ENCODE results near the gene FBN2. TPM values are rescaled to one million over a fixed set of nuclear protein-coding genes. Genes with fewer than 3 reads are reported as not detected.

FBN2 gene
- total and polyA plus RNA-seq, 2 of the 4 experiments (the other 2 are of a cell fraction): 26.7 to 69.0 TPM

DNA sequence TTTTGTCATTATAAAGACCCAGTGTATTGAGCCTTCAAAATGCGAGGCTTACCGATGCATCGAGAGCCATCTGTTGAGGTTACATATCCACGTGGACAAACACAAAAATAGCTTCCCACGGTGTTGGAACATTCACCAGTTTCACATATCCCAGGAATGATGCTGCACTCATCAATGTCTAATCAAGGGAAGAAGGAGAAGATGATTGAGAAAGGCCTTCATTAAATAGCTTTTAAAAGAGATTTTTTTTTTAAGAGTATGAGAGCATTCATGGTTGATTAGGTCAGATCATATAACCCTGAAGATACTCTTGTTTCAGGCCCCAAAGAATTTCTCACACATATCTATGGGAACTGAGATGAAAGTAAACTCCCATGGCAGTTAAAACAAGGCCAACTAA, 129.4 kb downstream of the FBN2 start:
- no peak for TF ChIP-seq BHLHE40 (IDR thresholded peaks at IDR 0.05; ENCODE audit: low read depth, low read length)
- TF ChIP-seq NFE2L2 (IDR thresholded peaks at IDR 0.05; ENCODE audit: low read depth, low read length): no peak
- TF ChIP-seq POLR2A (IDR thresholded peaks at IDR 0.05; ENCODE audit: low read depth, low read length): no peak
- no peak for TF ChIP-seq SMC3 (IDR thresholded peaks at IDR 0.05; ENCODE audit: low read depth, low read length)
- no peak for TF ChIP-seq MXI1 (IDR thresholded peaks at IDR 0.05; ENCODE audit: borderline replicate concordance, low read depth, low read length)
- no peak for TF ChIP-seq RCOR1 (IDR thresholded peaks at IDR 0.05; ENCODE audit: insufficient replicate concordance, low read length)
- no peak for TF ChIP-seq MAFK (IDR thresholded peaks at IDR 0.05; ENCODE audit: low read depth, low read length)
- no peak for TF ChIP-seq CHD1 (IDR thresholded peaks at IDR 0.05; ENCODE audit: low read depth, low read length)
- TF ChIP-seq CEBPB (IDR thresholded peaks at IDR 0.05; ENCODE audit: low read depth, low read length): no peak
- no peak for TF ChIP-seq RAD21 (IDR thresholded peaks at IDR 0.05; ENCODE audit: low read length)
- no peak for TF ChIP-seq MAZ (IDR thresholded peaks at IDR 0.05; ENCODE audit: borderline replicate concordance, low read depth, low read length)
- TF ChIP-seq, protein P1, sequence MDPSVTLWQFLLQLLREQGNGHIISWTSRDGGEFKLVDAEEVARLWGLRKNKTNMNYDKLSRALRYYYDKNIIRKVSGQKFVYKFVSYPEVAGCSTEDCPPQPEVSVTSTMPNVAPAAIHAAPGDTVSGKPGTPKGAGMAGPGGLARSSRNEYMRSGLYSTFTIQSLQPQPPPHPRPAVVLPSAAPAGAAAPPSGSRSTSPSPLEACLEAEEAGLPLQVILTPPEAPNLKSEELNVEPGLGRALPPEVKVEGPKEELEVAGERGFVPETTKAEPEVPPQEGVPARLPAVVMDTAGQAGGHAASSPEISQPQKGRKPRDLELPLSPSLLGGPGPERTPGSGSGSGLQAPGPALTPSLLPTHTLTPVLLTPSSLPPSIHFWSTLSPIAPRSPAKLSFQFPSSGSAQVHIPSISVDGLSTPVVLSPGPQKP (IDR thresholded peaks at IDR 0.05; ENCODE audit: borderline replicate concordance, low read depth, low read length): no peak
- TF ChIP-seq, protein P2, sequence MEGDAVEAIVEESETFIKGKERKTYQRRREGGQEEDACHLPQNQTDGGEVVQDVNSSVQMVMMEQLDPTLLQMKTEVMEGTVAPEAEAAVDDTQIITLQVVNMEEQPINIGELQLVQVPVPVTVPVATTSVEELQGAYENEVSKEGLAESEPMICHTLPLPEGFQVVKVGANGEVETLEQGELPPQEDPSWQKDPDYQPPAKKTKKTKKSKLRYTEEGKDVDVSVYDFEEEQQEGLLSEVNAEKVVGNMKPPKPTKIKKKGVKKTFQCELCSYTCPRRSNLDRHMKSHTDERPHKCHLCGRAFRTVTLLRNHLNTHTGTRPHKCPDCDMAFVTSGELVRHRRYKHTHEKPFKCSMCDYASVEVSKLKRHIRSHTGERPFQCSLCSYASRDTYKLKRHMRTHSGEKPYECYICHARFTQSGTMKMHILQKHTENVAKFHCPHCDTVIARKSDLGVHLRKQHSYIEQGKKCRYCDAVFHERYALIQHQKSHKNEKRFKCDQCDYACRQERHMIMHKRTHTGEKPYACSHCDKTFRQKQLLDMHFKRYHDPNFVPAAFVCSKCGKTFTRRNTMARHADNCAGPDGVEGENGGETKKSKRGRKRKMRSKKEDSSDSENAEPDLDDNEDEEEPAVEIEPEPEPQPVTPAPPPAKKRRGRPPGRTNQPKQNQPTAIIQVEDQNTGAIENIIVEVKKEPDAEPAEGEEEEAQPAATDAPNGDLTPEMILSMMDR (conservative IDR thresholded peaks at IDR 0.05; ENCODE audit: low read depth, low read length): no peak
- TF ChIP-seq USF2 (IDR thresholded peaks at IDR 0.05; ENCODE audit: low read depth, low read length): no peak
- TF ChIP-seq FOS (IDR thresholded peaks at IDR 0.05; ENCODE audit: low read depth, low read length): no peak
- TF ChIP-seq RFX5 (IDR thresholded peaks at IDR 0.05; ENCODE audit: low read depth, low read length): no peak

More for the DNA sequence above, 129.4 kb downstream of the FBN2 start:
- Histone ChIP-seq H3K27ac (ENCODE audit: insufficient read depth, low read length) (no peak overlapping the region), H3K9me3 (ENCODE audit: control insufficient read depth, insufficient read depth, low read length) (no peaks in the 10 kb centered on the region), H2BK15ac (ENCODE audit: low read depth, low read length) (no peak overlapping the region; the same call in 2 of the 3 replicates), H2BK120ac (ENCODE audit: low read depth, low read length) (0 out of 2 replicates have a peak overlapping the region, but pooled peaks have one; percentile 33), H3K36me3 (ENCODE audit: control insufficient read depth, insufficient read depth, low read length) (peaks cover 14% of the 10 kb centered on the region), H2AK9ac (replicated peaks; ENCODE audit: low read depth, low read length, poor library complexity) (no peak overlapping the region), H4K20me1 (ENCODE audit: insufficient read depth, low read length) (peaks cover 6% of the 10 kb centered on the region; the same call in 1 of the 2 replicates), H3K4me2 (ENCODE audit: low read depth, low read length) (no peak overlapping the region), H3K18ac (ENCODE audit: low read depth, low read length) (peak overlapping the region; percentile 57; the same call in 1 of the 2 replicates), H3K27me3 (ENCODE audit: control insufficient read depth, insufficient read depth, low read length) (no peaks in the 10 kb centered on the region), H2BK20ac (ENCODE audit: low read depth, low read length) (0 out of 2 replicates have a peak overlapping the region, but pooled peaks have one; percentile 38), H2AK5ac (ENCODE audit: low read depth, low read length) (peak overlapping the region; percentile 71; the same call in 1 of the 2 replicates), H2BK5ac (ENCODE audit: low read depth, low read length, poor library complexity, severe bottlenecking) (peak overlapping the region; percentile 22), H4K5ac (ENCODE audit: low read depth, low read length) (peak overlapping the region; percentile 56; the same call in 1 of the 2 replicates), H3K9me1 (ENCODE audit: insufficient read depth, low read length) (peaks cover 11% of the 10 kb centered on the region), H3K4ac (ENCODE audit: low read depth, low read length) (peak overlapping the region; percentile 58), H3K4me3 (ENCODE audit: insufficient read depth, low read depth, low read length) (no peak overlapping the region), H3K23ac (ENCODE audit: low read depth, low read length) (no peak overlapping the region), H4K91ac (ENCODE audit: insufficient read depth, low read depth, low read length) (peak overlapping the region; percentile 49; the same call in 1 of the 2 replicates), H3K56ac (ENCODE audit: extremely low read depth, insufficient read depth, low read length) (no peak overlapping the region), H4K8ac (ENCODE audit: low read depth in 2 of 2, low read length in 2 of 2) (no peak overlapping the region), H3K14ac (replicated peaks; ENCODE audit: low read depth, low read length) (no peak overlapping the region; the same call in 1 of the 2 replicates), H3K9ac (ENCODE audit: low read depth, low read length) (no peak overlapping the region), H2AFZ (replicated peaks; ENCODE audit: low read length, poor library complexity) (no peak overlapping the region), H3K79me1 (ENCODE audit: low read depth in 1 of 2, low read length in 2 of 2) (peaks cover 0 to 7% of the 10 kb centered on the region in 2 experiments; a peak in 3 of 4 replicates), H3K4me1 (ENCODE audit: control insufficient read depth, insufficient read depth, low read length) (peaks cover 3% of the 10 kb centered on the region)
- POLR2A ChIA-PET (ENCODE audit: unreplicated experiment): no interaction called here
- intact Hi-C loops (cut with micrococcal nuclease) (no loop called here), dilution Hi-C loops (cut with HindIII; ENCODE audit: low sequenced_read_pairs, unreplicated experiment) (no loop called here), in situ Hi-C loops (cut with MboI; ENCODE audit: low sequenced_read_pairs) (no loop called here)
- ATAC-seq (ENCODE audit: low read depth) (no peak), DNase-seq (peak; percentile 23)
- 100% methylated on average over 1 of the region's 5 CpGs; no CpG with 5 or more reads in 1 of the 2 experiments for WGBS, 2 experiments (ENCODE audit: extremely low coverage in 2 of 2, insufficient read length in 1 of 2)
- CTCF ChIA-PET: no interaction called here
- BruUV-seq (replicated peaks): no TSS peak
